IPS DF 4.7 (cell line): ENCODE measurements around the gene HOXA1.

Experiments used
- DNase-seq: peaks from one replicate; pipeline ENCODE4 v3.0.0-alpha.2; 2013; ENCODE audit warnings: low spot score; ENCODE audit errors: extremely low read depth

HOXA1 gene

GRCh38 chr7:27093184-27093895, 2.5 kb downstream of the HOXA1 start:
- no peak for DNase-seq

GRCh38 chr7:27092819-27093110, 3.0 kb downstream of the HOXA1 start:
- no peak for DNase-seq

GRCh38 chr7:27091941-27092818, 3.6 kb downstream of the HOXA1 start:
- DNase-seq = no peak

- no peak for DNase-seq
Observed at GRCh38 chr7:27091105-27091504, 4.7 kb downstream of the HOXA1 start.

GRCh38 chr7:27088002-27088922, 7.5 kb downstream of the HOXA1 start:
- DNase-seq = no peak

- DNase-seq = no peak
Observed at GRCh38 chr7:27083646-27084045, 12.2 kb downstream of the HOXA1 start.

- no peak for DNase-seq
Observed at GRCh38 chr7:27082171-27082570, 13.6 kb downstream of the HOXA1 start.

- DNase-seq = no peak
Observed at GRCh38 chr7:27080844-27081436, 14.9 kb downstream of the HOXA1 start.

GRCh38 chr7:27079234-27079975, 16.4 kb downstream of the HOXA1 start:
- DNase-seq = no peak

- DNase-seq = no peak
Observed at GRCh38 chr7:27078616-27079233, 17.1 kb downstream of the HOXA1 start.

GRCh38 chr7:27073076-27073475, 22.7 kb downstream of the HOXA1 start:
- DNase-seq = no peak

- DNase-seq = no peak
Observed at GRCh38 chr7:27071622-27072390, 24.0 kb downstream of the HOXA1 start.

- DNase-seq = no peak
Observed at GRCh38 chr7:27068259-27068658, 27.5 kb downstream of the HOXA1 start.

GRCh38 chr7:27066148-27066547, 29.7 kb downstream of the HOXA1 start:
- DNase-seq = no peak

- no peak for DNase-seq
Observed at GRCh38 chr7:27065709-27066108, 30.1 kb downstream of the HOXA1 start.

- no peak for DNase-seq
Observed at GRCh38 chr7:27064661-27065060, 31.1 kb downstream of the HOXA1 start.

- DNase-seq = no peak
Observed at GRCh38 chr7:27064159-27064558, 31.6 kb downstream of the HOXA1 start.

GRCh38 chr7:27062946-27063345, 32.9 kb downstream of the HOXA1 start:
- DNase-seq = no peak

- DNase-seq = no peak
Observed at GRCh38 chr7:27053153-27053552, 42.6 kb downstream of the HOXA1 start.

GRCh38 chr7:27051451-27051850, 44.3 kb downstream of the HOXA1 start:
- no peak for DNase-seq
